Esophagus muscularis mucosa (tissue), 4 donors: ENCODE data around the gene NCKIPSD.

Experiments used
- EP300 ChIP-seq: sonication (generic); formaldehyde crosslinking; IDR thresholded peaks from one replicate; pipeline ENCODE4 v1.6.1; 2017; ENCODE audit warnings: antibody characterized with exemption
- POLR2AphosphoS5 ChIP-seq, 2 donors: sonication (generic); formaldehyde crosslinking; IDR thresholded peaks; one replicate each; pipeline ENCODE4 v1.6.1; 2017; ENCODE audit warnings: antibody characterized with exemption in 2 of 2
- TF ChIP-seq, protein P1 (sequence below), 3 experiments: fragments of 200-600 bp in 2 of 3; fragments of 450-650 bp in 1 of 3; sonication (generic) in 2 of 3; IDR thresholded peaks; one replicate each; pipeline ENCODE4 v1.5.1; 2017 to 2019; ENCODE audit warnings: antibody characterized with exemption in 3 of 3, mild to moderate bottlenecking in 2 of 3, moderate library complexity in 1 of 3

DNA sequence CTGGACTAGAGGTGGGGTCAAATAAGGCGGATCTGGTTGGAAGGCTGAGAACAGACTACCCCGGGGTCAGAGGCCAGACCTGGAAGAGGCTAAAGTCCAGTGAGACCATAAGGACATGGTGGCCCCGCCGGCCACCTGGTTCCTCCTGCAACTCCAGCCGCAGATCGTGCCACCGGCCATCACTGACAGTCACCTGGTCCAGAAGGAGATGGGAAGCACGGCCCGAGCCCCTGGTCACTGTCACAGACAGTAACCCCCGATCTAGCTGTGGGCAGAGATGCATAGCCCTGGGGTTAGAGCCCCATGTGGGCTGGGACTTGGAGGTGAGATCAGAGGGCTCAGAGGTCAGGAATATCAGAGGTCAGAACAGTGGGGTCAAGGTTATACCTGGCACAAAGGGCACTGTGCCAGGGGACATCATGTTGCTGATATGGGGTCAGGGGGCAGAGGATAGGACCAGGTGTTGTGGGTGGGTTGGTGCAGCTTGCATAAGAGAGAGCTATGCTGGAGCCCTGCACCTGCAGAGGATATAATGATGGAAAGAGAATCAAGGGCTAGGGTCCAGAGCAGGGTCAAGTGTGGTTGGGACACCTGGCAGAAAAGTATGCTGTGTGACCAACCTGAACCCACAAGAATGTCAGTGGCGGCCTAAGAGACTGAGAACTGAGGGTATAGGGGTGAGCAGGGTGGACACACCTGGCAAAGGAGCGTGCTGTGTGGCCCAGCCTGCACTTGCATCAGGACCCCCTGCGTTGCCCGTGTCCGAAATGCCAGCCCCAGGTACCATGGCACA lies 32.6 kb downstream of the NCKIPSD start:
- TF ChIP-seq, protein P1, sequence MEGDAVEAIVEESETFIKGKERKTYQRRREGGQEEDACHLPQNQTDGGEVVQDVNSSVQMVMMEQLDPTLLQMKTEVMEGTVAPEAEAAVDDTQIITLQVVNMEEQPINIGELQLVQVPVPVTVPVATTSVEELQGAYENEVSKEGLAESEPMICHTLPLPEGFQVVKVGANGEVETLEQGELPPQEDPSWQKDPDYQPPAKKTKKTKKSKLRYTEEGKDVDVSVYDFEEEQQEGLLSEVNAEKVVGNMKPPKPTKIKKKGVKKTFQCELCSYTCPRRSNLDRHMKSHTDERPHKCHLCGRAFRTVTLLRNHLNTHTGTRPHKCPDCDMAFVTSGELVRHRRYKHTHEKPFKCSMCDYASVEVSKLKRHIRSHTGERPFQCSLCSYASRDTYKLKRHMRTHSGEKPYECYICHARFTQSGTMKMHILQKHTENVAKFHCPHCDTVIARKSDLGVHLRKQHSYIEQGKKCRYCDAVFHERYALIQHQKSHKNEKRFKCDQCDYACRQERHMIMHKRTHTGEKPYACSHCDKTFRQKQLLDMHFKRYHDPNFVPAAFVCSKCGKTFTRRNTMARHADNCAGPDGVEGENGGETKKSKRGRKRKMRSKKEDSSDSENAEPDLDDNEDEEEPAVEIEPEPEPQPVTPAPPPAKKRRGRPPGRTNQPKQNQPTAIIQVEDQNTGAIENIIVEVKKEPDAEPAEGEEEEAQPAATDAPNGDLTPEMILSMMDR (IDR thresholded peaks at IDR 0.05), result no peak
- TF ChIP-seq POLR2AphosphoS5 (IDR thresholded peaks at IDR 0.05) (no peak), EP300 (no peak)
